ENCODE data around the gene YRDC.

GRCh38 chr1:37841652-37842051 is 33.6 kb upstream of the YRDC start:
- TF ChIP-seq REST (IDR thresholded peaks at IDR 0.05; ENCODE audit: unreplicated experiment) (no peak), CREB1 (CRISPR knock-in tag; IDR thresholded peaks at IDR 0.05; ENCODE audit: low read depth) (no peak), POLR2AphosphoS5 (IDR thresholded peaks at IDR 0.05; ENCODE audit: low read depth) (no peak), EZH2 (IDR thresholded peaks at IDR 0.05; ENCODE audit: low read depth, unreplicated experiment) (no peak), JUNB (IDR thresholded peaks at IDR 0.05; ENCODE audit: unreplicated experiment) (no peak), EZH2phosphoT487 (IDR thresholded peaks at IDR 0.05; ENCODE audit: unreplicated experiment) (no peak), ETS1 (IDR thresholded peaks at IDR 0.05) (no peak), ZNF331 (CRISPR knock-in tag; IDR thresholded peaks at IDR 0.05; ENCODE audit: low read depth) (no peak), STAT1 (IDR thresholded peaks at IDR 0.05; ENCODE audit: unreplicated experiment) (no peak)
- TF ChIP-seq, protein P1, sequence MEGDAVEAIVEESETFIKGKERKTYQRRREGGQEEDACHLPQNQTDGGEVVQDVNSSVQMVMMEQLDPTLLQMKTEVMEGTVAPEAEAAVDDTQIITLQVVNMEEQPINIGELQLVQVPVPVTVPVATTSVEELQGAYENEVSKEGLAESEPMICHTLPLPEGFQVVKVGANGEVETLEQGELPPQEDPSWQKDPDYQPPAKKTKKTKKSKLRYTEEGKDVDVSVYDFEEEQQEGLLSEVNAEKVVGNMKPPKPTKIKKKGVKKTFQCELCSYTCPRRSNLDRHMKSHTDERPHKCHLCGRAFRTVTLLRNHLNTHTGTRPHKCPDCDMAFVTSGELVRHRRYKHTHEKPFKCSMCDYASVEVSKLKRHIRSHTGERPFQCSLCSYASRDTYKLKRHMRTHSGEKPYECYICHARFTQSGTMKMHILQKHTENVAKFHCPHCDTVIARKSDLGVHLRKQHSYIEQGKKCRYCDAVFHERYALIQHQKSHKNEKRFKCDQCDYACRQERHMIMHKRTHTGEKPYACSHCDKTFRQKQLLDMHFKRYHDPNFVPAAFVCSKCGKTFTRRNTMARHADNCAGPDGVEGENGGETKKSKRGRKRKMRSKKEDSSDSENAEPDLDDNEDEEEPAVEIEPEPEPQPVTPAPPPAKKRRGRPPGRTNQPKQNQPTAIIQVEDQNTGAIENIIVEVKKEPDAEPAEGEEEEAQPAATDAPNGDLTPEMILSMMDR (conservative IDR thresholded peaks at IDR 0.05; ENCODE audit: low read depth in 2 of 2) = no peak
